ENCODE results near the gene TMEM163.
"Not testable (repeated sequence)": the region's sequence is repeated elsewhere in the genome, so short reads cannot be mapped to it uniquely, and the experiment has no call there.

TMEM163 gene

DNA sequence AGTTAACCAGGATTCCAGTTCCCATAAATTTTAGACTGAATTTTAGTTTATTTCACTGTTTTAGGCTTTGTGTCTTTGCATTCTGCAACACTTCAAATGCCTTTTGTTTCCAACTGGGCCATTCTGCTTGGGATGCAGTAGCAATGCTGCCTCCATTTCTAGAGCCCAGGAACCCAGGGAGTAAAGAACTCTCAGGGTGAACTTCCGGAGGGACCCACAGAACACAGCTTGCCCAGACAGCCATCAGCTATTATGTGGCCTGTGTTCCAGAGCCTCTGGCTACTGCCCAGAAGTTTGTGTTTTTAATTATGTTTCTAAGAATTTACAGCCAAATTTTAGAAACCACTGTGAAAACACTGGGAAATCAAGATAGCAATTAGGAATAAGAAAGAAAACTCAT lies 145.1 kb downstream of the TMEM163 start:
- DNase-seq = no peak

DNA sequence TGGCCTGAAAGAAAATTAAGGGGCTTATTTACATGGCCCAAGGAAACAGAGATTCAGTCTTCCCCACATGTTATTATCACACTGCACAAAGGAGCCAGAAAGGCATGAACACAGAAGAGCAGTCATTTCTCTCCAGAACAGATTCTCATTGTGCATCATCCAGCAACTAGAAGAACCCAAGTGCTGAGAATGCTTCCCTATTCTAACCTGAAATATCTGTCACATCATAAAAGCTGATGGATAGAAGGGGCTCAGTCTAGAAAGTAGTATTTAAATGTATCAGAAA lies 145.8 kb downstream of the TMEM163 start:
- no peak for DNase-seq

DNA sequence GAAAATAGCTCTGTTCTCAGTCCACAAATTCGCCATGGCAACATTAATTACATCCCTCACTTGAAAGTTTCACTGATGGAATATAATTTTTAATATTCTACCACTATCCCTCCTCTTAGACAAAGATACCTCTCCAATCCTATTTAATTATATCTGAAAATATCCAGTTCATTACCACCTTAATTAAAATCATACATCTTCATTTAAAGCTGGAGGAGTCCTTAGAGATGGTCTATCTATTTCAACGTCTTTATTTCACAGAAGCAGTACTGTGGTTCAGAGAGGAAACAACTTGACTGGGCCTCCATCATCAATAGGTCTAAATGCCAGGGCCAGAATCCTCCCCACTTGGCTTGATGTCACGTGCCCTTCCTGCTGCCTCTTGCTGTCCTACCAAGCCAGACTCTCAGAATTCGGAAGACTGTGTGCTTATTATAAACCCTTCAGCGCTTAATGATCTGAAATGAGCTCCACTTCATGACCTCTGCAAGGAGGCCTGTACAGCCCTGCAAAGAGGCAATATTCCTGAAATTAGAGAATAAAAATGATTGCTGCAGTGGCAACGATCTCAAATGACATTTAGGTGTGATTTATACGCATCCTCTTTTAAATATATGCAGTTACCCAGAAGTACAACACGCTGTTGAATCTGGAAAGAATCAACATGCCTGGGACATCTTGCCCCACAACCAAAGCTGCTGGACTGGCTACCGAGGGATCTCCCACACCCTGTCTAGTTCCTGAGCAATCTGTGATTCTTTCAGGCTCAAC lies 146.3 kb downstream of the TMEM163 start:
- DNase-seq = no peak

DNA sequence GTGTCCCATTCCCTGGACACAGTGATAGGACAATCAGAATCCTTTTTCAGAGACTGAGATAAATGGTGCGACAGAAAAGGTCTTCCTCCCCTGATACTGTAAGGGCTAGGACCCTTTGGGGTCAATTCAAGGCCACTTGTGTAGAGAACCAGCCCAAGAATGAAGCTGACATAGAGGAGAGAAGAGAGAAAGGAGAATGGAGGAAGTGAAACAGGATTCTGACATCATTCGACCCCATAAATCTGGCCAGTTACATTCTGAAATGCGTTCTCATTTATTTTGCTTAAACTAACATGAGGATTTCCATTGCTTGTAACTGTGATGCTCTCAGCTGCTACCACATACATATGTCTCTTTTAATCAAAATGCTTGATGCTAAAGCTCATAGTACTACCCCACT lies 148.1 kb downstream of the TMEM163 start:
- no peak for DNase-seq

DNA sequence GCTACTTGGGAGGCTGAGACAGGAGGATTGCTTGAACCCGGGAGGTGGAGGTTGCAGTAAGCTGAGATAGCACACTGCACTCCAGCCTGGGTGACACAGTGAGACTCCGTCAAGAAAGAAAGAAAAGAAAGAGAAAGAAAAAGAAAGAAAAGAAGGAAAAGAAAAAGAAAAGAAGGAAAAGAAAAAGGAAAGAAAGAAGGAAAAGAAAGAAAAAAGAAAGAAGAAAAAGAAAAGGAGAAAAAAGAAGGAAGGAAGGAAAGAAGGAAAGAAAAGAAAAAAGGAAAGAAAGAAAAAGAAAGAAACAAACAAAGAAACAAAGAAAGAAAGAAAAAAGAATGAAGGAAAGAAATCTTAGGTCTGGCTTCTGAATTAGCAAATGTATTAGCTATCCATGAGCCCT lies 150.4 kb downstream of the TMEM163 start:
- DNase-seq = no peak

DNA sequence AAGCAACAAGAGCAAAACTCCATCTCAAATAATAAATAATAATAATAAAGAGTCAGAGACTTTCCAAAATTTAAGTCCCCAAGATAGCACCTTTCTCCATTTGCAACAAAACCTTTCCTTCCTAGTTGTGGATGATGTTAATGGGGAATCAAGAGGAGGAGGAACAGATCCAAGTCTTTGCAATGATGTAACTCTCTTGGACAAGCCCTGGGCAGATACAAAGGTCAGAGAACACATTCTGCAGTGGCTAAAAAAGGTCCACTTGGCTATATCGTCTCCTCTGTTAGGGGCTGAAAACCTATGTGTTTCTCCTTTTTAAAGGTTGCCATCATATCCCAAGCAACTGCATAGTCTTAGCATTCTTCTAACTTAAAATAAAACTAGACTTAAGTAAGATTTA lies 151.1 kb downstream of the TMEM163 start:
- DNase-seq = no peak

DNA sequence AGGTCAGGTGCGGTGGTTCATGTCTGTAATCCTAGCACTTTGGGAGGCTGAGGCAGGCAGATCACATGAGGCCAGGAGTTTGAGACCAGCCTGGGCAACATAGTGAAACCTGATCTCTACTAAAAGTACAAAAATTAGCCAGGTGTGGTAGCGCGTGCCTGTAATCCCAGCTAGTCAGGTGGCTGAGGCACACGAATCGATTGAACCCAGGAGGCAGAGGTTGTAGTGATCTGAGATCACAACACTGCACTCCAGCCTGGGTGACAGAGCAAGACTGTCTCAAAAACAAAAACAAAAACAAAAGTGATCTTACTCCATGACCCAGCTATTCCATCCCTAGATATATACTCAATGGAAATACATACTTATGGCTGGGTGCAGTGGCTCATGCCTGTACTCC lies 153.8 kb downstream of the TMEM163 start:
- not testable (repeated sequence) for DNase-seq

DNA sequence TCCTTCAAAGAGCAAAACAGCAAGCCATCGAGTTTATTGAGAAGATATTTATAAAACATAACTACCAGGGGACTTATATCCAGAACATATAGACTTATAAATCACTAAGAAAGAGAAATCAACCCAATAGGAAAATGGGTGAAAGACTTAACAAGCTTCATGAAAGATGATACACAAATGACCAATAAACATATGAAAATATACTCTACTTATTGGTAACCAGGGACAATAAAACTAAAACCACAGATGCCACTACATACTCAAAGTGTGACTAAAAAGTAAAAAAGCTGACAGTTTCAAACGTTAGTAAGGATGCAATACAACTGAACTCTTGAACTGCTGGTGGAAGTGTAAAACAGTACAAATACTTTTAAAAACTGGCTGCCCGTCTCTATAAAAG lies 154.3 kb downstream of the TMEM163 start:
- no peak for DNase-seq

DNA sequence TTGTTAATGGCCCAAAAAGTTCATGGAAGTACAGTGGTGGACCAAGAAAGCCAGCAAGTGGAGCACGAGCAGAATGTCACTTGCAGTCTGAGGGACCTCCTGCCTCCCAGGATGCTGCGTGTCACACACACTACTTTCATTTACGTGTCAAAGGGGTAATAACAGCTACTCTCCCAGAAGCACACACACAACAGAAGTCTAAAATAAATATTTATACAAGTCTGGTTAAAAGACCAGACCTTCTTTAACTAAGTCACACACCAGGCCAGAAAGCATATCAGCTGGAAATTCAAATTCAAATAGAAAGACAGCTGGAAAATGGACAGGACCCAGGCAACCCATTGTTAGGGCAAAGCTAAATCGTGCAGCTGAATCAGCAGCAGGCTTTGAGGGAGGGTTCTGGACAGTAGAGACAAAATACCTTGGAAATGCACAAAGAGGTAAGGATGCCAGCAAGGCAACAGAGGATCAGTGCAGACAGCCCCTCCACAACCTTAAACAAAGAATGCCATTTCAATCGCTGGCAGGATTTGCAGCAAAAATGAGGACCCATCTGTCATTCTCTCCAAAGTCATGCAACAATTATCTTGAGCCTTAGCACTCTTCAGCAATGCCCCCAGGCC lies 160.5 kb downstream of the TMEM163 start:
- no peak for DNase-seq

DNA sequence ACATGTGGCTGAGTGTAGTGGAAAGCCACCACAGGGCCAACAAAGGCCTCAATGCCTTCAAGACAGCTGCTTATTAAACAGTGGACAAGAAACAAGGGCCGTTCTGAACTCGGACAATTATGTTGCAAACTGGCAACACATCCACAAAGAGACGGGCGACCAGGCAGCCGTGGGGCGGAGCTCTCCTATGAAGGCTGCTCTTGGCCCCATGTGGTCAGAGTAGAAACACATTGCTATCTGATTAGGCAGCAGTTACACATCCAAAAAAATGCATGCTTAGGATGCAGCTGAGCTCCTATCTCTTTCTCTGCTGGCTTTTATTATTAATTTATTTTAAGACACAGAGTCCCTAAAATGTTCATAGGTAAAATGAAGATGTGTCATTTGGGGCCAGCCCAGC lies 163.4 kb downstream of the TMEM163 start:
- no peak for DNase-seq

DNA sequence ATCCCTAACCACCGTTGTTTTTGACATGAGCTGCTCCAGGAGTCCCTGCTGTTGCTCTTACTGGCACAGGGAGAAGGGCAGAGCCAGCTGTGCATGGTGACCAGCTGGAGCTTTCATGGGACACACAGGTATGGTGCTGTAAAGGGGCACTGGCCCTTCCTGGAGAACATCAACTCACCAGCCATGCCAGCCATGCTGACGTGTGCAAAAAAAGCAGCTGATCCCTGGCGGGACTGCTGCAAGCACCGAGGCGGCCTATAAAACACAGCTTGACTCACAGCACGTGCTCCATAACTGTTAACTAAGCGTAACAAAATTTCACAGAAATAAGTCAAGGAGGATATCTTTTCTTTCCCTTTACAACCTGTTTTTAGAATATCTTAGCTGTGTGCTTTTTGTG lies 165.1 kb downstream of the TMEM163 start:
- no peak for DNase-seq

DNA sequence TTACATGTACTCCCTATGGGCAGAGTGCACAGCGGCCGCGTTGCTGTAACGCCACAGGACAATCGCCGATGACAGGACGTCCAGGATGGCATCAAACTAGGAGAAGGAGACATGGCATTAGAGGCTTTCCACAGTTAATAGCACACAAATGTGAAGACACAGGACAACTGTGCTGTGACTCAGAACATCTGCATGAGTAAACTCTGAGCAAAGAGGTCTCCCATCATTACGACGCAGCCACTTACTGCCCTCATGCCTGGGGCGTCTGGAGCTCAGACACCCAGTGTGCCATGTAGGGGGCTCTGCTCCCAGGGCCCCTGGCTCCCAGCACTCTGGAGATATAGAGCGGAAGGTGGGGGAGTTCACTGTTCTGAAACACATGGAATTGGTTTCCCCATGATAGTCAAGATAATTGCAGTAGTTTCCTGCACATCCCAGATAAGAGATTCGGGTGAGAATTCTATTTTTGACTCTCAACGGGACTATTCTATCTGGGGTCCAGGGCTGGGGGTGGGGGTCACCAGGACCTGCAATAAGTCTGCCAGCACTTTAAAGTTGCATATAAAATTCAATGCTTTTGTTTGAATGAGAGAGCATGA lies 168.1 kb downstream of the TMEM163 start:
- no peak for DNase-seq

DNA sequence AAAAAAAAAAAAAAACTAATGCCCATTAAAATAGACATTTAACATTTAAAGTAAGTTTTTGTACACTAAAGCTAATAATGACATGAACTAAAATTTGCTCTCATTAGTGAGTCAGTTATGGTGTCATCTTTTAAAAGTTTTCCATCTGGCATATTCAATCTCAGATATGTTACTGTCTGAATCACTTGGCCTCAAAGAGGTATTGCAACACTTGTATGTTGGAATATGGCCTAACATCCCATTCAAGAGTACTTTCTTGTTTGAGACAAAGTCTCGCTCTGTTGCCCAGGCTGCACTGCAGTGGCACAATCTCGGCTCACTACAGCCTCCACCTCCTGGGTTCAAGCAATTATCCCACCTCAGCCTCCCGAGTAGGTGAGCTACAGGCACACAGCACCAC lies 169.7 kb downstream of the TMEM163 start:
- DNase-seq = no peak

DNA sequence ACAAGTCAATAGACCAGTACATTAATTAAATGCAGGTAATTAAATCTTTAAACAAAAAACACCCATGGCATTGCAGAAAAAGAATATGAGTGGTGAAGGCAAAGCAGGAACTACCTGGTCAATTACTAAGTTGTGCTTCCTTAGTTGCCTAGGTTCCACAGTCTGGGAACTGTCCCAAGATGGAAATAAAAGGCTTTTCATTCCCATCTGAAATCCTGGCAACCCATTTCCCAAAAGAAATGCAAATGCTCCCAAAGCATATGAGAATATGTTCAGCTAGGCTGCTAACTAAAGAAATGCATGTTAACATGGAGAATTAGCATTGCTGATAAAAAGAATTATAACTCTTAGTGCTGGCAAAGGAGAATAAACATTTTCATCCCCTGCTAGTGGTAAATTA lies 177.8 kb downstream of the TMEM163 start:
- no peak for DNase-seq

DNA sequence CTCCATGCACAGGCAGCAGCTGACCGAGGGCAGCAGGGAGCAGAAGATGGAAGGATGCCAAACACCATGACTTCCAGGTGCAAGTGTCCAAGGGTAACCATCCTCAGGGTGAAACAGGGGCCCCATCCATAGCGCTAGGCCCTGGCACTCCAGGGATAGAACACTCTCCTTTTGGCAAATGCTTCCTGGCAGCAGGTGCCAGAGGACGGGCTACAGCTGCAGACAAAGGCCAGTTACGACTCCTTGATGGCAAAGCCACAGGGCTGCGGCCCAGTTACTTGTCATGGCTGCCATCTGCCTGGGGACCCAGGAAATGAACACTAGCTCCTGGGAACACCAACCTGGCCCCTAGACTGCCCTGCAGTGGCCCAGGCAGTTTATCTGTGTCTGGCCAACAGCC lies 178.8 kb downstream of the TMEM163 start:
- no peak for DNase-seq

DNA sequence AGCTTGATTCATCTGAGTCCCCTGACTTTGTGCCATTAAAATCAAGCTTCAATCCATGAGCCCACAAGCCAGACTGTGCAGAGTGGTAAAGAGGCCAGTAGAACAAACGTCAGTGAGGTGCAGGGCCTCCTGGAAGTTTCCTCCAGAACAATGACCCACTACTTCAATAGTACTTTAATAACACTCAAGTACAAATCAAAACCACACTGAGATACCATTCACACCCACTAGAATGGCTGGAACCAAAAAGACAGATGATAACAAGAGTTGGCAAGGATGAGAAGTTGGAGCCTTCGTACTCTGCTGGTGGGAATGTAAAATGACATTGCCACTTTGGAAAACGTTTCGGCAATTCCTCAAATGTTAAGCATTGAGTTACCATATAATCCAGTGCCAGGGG lies 181.1 kb downstream of the TMEM163 start:
- no peak for DNase-seq

DNA sequence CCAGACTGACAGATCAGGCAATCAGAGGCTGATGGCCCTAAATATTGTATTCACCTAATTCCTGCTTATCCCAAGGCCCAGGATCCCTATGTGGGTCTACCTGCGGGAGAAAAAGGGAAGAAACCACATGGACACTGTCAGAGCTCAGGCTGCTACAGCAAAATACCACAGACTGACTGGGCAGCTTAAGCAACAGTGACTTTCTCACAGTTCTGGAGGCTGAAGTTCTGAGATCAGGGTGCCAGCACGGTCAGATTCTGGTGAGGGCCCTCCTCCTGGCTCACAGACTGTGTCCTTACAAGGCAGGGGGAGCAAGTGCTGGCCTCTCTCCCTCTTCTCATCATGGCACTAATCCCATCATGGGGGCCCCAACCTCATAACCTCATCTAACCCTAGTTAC lies 181.7 kb downstream of the TMEM163 start:
- DNase-seq = no peak

DNA sequence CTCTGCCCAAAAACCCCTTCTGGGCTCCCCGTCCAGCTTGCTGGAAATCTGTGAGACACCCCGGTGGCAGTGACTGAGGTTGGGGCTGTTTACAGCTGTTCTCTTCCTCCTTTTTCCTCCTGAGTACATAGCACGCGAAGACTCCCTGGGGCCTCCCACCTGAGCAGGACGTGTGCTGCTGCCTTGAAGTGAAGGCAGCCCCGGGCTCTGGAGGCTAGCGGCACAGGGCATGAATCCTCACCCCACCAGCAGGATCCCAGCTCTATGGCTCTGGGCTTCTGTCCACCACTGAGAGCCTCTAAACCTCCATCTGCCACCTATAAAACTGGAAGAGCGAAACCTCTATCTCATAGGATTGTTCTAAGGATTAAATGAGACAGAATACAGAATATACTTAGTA lies 182.5 kb downstream of the TMEM163 start:
- DNase-seq = no peak

DNA sequence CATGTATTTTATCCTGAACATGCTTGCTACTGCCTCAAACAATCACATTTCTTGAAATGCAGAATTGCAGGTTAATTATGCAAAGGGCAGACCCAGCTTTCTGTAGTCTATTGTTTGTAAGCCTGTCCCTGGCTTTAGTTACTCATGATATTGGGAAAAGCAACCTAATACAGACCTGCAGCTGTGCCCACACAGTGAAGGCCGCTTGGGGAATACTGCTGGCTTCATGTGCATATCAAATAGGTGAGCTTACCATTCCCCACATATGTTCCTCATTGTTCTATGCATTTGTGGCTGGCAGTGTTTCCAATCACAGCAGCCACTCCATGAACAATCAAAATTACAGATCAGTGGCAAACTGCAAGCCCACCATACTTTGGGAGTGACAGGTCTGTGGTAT lies 186.3 kb downstream of the TMEM163 start:
- DNase-seq = no peak

DNA sequence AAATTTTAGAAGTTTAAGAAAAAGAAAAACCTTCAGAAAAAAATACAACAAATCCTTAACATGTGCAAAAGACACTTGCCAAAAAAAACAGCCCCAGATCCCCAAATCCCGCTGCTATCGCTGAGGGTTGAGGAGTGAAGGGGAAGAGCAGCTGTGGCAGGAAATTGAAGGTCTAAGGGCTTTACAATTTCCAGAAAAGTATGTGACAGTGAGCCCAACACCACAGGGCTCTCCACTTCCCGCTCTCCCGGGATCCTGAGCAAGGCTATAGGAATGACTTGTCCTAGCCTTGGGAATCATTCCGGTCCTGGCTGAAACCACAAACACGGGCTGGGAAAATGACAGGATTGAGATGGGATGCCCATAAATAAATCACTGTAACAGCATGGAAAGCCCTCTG lies 191.4 kb downstream of the TMEM163 start:
- no peak for DNase-seq

DNA sequence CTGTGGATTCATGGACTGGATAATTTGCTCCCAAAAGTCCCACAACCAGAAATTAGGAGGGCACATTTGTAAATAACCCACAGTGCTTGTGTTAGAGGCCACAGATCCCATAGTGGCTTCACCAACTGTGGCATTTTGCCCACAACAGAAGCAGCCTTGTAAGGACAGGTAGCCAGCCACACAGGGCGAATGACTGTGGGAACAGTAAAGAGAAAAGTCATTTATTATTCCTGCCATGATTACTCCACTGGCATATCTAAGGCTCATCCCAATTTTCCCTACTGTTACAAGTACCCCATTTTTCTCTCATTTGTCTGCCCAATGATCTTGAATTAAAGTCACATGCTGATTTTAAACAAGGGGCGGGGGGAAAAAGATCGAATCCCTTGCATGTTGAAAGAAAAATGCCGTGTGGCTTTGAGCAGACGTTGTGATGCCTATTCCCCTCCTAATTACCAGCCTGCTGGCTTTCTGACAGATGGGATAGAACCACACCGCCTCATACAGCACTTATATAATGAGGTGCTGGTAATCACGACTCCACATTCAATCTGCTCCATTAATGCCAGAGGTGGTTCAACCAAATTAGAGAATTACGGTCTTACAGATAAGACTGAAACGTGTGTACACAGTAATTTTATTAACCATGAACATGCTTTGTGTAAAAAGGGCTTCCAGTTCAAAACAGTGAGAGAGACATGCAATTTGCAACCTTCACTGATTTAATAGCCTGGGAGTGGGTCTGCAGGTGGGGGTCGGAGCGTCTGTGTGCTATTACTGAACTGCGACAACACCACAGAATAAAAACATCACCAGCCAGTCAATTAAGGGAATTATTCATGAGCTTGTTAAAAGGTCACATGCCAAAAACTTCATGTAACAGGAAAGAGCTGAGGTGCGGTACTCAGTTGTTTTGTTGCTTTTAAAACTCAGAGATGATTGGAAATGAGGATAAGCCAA lies 196.0 kb downstream of the TMEM163 start:
- DNase-seq = no peak

DNA sequence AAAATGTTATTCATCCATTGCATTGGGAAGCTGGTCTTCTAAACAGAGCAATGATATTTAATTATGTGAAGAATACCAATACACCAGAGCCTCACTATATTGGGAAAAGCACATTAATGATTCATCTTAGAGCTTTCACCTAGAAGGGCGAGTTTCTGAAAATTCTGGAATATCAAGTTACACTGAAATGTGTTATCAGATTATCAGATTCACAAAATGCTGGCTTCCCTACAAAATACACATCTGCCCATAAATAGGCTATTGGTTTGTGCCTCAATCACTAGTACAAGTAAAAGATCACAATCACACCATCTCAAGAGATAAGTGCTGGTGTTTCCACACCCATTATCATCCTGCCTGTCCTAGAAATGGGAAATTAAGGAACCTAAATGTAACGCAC lies 200.7 kb downstream of the TMEM163 start:
- DNase-seq = no peak

DNA sequence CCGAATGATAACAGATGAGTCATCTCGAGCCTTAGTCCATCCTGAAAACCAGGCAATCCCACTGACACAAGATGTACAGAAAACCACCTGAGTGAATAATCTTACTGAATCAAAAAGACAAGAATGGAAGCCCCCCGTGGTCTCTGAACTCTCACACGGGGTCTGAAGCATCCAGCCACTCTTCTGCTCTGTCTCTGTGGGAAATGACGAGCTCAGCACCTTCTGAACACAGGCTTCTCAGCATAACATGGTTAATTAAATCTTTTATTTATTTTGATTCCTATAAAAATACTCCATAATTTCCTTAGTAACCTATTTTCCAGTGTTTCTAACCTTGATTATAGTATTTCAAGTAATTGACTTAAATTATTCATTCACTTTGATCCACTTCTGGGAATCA lies 203.7 kb downstream of the TMEM163 start:
- no peak for DNase-seq

DNA sequence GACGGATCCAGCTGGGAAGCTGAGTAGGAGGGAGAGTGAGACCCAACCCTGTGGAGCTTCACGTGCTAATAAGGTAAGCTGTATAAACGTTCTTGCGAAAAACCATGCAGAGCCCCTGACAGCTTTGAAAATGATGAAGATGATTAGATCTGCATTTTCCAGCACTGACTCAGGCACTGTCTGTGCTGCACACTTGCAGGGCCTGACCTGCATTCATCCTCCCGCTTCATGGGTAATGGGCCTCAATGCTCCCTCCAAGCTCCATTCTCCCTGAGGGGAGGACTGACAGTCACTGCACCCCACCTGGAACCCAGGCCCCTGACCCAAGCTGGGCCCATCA lies 205.4 kb downstream of the TMEM163 start:
- no peak for DNase-seq

All from activated gamma-delta T cell (primary cell).